HG03521 (cell line): ENCODE measurements around the gene MERTK.

Source experiments
- ATAC-seq: cut with Tn5 transposase; IDR thresholded peaks from one replicate; pipeline ENCODE4 v1.9.1; 2021; ENCODE audit warnings: mild to moderate bottlenecking, moderate library complexity; ENCODE audit not compliant: unreplicated experiment

MERTK gene

GRCh38 chr2:111975819-111976218, 77.4 kb downstream of the MERTK start:
- no peak for ATAC-seq

- no peak for ATAC-seq
Measured at GRCh38 chr2:111977240-111977639, 78.8 kb downstream of the MERTK start.

- ATAC-seq = no peak
Measured at GRCh38 chr2:111978452-111979170, 80.2 kb downstream of the MERTK start.

GRCh38 chr2:111981666-111982065, 83.3 kb downstream of the MERTK start:
- no peak for ATAC-seq

GRCh38 chr2:111982822-111983221, 84.4 kb downstream of the MERTK start:
- no peak for ATAC-seq

GRCh38 chr2:111983478-111984212, 85.2 kb downstream of the MERTK start:
- ATAC-seq = no peak

- no peak for ATAC-seq
Measured at GRCh38 chr2:111984213-111984604, 85.8 kb downstream of the MERTK start.

GRCh38 chr2:111985514-111985913, 87.1 kb downstream of the MERTK start:
- ATAC-seq = no peak

- ATAC-seq = no peak
Measured at GRCh38 chr2:111986116-111986900, 87.9 kb downstream of the MERTK start.

- ATAC-seq = no peak
Measured at GRCh38 chr2:111990375-111990774, 92.0 kb downstream of the MERTK start.

GRCh38 chr2:111990856-111991255, 92.4 kb downstream of the MERTK start:
- ATAC-seq = no peak

GRCh38 chr2:111994042-111994441, 95.6 kb downstream of the MERTK start:
- no peak for ATAC-seq

- ATAC-seq = no peak
Measured at GRCh38 chr2:111995148-111995547, 96.7 kb downstream of the MERTK start.

- no peak for ATAC-seq
Measured at GRCh38 chr2:111999809-112000208, 101.4 kb downstream of the MERTK start.

- ATAC-seq = no peak
Measured at GRCh38 chr2:112000399-112001135, 102.2 kb downstream of the MERTK start.

- no peak for ATAC-seq
Measured at GRCh38 chr2:112001136-112001715, 102.8 kb downstream of the MERTK start.

- ATAC-seq = no peak
Measured at GRCh38 chr2:112001942-112002341, 103.5 kb downstream of the MERTK start.

GRCh38 chr2:112003576-112004252, 105.3 kb downstream of the MERTK start:
- ATAC-seq = no peak

GRCh38 chr2:112004253-112004645, 105.8 kb downstream of the MERTK start:
- peak; percentile 62 for ATAC-seq
